C4-2B (cell line): ENCODE results near the gene REM1.
"Not testable (repeated sequence)": the region's sequence is repeated elsewhere in the genome, so short reads cannot be mapped to it uniquely, and the experiment has no call there.

Source experiments
- H3K27ac ChIP-seq: fragments of 450-650 bp; 2 replicates; pipeline ENCODE4 v1.5.1; 2017
- ZFX ChIP-seq: fragments of 450-650 bp; IDR thresholded peaks from 2 replicates; pipeline ENCODE4 v1.6.1; 2017
- TF ChIP-seq, protein P1 (sequence below): fragments of 450-650 bp; conservative IDR thresholded peaks from 2 replicates; pipeline ENCODE4 v1.5.1; 2017; ENCODE audit warnings: mild to moderate bottlenecking

The REM1 gene, protein sequence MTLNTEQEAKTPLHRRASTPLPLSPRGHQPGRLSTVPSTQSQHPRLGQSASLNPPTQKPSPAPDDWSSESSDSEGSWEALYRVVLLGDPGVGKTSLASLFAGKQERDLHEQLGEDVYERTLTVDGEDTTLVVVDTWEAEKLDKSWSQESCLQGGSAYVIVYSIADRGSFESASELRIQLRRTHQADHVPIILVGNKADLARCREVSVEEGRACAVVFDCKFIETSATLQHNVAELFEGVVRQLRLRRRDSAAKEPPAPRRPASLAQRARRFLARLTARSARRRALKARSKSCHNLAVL

DNA sequence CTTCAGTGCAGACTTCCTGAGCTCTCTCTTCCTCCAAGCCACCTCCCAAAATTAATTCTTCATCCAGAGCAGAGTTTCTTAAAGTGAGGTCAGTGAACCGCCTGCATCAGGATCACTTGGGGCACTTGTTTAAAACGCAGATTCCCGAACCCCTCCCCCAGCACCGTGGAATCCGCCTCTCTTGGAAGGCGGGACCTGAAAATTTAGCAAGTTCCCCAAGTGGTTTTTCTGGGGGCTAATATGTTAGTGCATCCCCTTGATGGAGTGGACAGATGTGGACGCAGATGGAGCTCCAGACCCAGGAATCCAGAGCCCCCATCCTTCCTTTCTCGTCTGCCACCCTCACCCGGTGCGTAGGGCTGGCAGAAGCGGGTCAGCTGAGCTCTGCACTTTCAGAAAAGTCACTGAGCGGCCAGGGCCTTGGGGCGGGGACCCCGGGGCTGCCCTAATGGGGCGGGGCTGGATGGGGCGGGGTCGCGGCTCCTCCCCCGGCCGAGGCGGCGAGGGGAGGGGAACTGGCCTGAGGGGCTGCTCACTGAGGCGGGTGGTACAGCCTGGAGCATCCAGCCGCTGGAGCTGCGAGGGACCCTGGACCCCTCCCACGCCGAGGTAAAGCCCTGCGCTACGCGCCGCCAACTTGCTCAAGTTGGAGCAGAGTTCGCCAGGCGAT is at the start of gene REM1, which contains the start of gene DEFB124:
Gene REM1 (plus strand): TSS at position 531 of the 670 bp plus-strand sequence. CDS start 1,158 bp downstream, outside the sequence.
Gene DEFB124 (minus strand): TSS at position 370 of the 670 bp plus-strand sequence. CDS start 2,114 bp downstream, outside the sequence.
- TF ChIP-seq, protein P1, sequence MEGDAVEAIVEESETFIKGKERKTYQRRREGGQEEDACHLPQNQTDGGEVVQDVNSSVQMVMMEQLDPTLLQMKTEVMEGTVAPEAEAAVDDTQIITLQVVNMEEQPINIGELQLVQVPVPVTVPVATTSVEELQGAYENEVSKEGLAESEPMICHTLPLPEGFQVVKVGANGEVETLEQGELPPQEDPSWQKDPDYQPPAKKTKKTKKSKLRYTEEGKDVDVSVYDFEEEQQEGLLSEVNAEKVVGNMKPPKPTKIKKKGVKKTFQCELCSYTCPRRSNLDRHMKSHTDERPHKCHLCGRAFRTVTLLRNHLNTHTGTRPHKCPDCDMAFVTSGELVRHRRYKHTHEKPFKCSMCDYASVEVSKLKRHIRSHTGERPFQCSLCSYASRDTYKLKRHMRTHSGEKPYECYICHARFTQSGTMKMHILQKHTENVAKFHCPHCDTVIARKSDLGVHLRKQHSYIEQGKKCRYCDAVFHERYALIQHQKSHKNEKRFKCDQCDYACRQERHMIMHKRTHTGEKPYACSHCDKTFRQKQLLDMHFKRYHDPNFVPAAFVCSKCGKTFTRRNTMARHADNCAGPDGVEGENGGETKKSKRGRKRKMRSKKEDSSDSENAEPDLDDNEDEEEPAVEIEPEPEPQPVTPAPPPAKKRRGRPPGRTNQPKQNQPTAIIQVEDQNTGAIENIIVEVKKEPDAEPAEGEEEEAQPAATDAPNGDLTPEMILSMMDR = no peak
- no peak for TF ChIP-seq ZFX
- no peak within 1 kb of the TSS for H3K27ac ChIP-seq

DNA sequence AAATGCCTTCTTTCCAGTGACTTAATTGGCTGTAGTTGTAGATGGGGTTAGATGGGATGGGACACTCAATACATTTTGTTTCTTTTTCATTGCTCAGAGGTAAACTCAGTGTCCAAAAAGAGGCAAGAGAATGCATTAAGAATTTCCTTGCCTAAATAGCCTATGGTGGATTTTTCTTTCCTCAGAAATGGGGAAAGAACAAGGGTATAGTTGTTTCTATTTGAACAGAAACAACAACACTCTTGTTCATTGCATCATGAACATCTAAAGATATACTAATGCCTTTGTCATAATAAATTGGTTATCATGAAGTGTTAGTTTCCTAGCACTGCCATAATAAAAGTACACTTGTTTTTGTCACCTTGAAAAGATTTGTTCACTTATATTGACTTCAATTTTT is 49.3 kb upstream of the REM1 start:
- no peak overlapping the region for H3K27ac ChIP-seq
- TF ChIP-seq ZFX = no peak
- TF ChIP-seq, protein P1 = no peak

DNA sequence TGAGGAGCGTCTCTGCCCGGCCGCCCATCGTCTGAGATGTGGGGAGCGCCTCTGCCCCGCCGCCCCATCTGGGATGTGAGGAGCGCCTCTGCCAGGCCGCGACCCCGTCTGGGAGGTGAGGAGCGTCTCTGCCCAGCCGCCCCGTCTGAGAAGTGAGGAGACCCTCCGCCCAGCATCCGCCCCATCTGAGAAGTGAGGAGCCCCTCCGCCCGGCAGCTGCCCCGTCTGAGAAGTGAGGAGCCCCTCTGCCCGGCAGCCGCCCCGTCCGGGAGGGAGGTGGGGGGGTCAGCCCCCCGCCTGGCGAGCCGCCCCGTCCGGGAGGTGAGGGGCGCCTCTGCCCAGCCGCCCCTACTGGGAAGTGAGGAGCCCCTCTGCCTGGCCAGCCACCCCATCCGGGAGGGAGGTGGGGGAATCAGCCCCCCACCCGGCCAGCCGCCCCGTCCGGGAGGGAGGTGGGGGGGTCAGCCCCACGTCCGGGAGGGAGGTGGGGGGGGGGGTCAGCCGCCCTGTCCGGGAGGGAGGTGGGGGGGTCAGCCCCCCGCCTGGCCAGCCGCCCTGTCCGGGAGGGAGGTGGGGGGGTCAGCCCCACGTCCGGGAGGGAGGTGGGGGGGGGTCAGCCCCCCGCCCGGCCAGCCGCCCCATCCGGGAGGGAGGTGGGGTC is 48.1 kb upstream of the REM1 start:
- not testable (repeated sequence) for H3K27ac ChIP-seq

DNA sequence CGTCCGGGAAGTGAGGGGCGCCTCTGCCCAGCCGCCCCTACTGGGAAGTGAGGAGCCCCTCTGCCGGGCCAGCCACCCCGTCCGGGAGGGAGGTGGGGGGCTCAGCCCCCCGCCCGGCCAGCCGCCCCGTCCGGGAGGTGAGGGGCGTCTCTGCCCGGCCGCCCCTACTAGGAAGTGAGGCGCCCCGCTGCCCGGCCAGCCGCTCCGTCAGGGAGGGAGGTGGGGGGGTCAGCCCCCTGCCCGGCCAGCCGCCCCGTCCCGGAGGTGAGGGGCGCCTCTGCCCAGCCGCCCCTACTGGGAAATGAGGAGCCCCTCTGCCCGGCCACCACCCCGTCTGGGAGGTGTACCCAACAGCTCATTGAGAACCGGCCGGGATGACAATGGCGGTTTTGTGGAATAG is 47.5 kb upstream of the REM1 start:
- H3K27ac ChIP-seq = not testable (repeated sequence)

DNA sequence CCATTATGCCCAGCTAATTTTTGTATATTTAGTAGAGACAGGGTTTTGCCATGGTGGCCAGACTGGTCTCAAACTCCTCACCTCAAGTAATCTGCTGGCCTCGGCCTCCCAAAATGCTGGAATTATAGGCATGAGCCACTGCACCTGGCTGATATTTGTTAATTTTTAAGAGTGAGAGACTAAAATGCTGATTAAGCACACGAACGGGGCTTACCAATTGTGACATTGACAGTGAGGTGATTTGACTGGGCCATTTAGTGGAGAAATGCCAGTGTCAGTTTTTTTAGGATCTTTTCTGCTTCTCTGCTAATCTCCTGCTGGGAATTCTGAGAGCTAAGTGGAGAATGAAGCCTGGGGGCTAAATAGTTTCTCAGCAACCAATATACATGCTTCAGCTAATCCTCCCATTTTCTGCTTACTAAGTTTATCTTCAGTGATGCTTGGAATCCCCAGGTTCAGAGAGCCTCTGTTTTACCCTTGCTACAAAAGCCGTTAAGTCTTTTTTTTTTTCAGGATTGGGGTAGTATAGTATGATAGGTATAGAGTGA is 44.4 kb upstream of the REM1 start:
- TF ChIP-seq ZFX = no peak
- TF ChIP-seq, protein P1 = no peak
- no peak overlapping the region for H3K27ac ChIP-seq

DNA sequence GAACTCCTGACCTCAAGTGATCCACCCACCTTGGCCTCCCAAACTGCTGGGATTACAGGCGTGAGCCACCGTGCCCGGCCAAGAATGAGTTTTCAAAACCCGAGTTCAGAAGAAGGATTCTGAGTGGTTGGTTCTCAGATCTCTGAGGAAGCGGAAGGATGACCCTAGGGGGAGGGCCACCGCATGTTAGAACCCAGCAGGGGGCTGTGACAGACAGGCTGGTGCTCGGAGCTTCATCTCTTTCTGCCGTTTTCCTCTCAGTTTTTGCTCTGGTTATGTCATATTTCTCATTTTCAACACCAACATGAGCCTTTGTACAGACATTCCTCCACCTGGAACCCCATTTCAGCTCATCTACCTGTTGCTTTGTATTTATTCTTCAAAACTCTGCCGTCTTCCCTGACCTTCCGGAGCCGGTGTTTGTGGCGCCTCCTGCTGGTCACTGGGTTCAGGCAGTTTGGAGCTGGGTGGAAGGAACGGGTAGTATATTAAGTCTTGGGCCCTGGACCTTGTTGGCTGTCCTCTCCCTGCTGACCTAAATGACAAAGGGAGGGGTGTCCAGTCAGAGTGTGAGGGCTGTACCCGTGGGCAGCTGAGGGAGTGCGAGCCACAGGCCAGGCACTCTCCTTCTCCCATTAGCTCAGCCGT is 35.0 kb upstream of the REM1 start, which contains the start of gene DEFB123:
Gene DEFB123 (plus strand): TSS at position 621 of the 648 bp plus-strand sequence. CDS start 67 bp downstream, outside the sequence.
- no peak within 1 kb of the TSS for H3K27ac ChIP-seq
- TF ChIP-seq, protein P1 = peak; percentile 65
- TF ChIP-seq ZFX = no peak

DNA sequence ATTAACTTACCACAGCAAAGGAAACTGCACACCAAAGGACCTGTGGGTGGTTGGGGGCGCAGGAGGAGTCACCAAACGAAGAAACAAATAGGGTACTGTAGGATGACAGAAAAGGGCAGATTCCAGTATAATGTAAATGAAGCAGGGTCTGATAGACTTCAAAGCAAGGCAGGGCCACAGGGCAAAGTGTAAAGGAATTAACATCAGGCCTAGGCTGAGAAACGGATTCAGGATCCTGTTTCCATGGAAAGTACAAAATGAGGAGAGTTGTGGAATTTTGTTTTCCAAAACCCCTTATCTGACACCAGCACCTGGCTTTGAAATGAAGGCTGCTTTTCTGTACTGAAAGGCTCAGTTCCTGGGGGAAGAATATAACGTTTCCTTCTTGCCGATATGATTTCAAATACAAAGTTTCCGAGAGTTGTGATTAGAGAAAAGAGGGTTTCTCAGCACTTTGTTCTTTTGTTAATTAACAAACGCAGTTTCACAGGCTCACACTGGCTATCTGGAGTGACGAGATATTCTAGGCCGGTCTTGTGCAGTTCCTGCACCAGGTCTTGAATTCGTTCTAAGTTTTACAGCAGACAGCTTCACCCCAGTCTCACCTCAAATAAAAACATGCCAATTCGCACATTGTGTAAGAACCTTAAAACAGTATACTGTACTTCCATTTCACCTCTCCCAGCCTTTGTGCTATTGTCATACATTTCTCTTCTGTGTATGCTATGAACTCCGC is 28.8 kb upstream of the REM1 start:
- no peak overlapping the region for H3K27ac ChIP-seq
- TF ChIP-seq, protein P1 = no peak
- TF ChIP-seq ZFX = no peak
